Sigmoid colon (tissue), 4 donors: ENCODE results near the gene ARMC10.

Source experiments
- POLR2AphosphoS5 ChIP-seq, 4 donors: sonication (generic); formaldehyde crosslinking; IDR thresholded peaks; one replicate each; pipeline ENCODE4 v1.6.1; 2017; ENCODE audit warnings: antibody characterized with exemption in 4 of 4
- TF ChIP-seq, protein P1 (sequence below), 4 experiments: fragments of 450-650 bp in 3 of 4; fragments of 200-600 bp in 1 of 4; IDR thresholded peaks; one replicate each; pipeline ENCODE4 v1.5.1; 2016 to 2019; ENCODE audit warnings: antibody characterized with exemption in 4 of 4, mild to moderate bottlenecking in 3 of 4, moderate library complexity in 2 of 4

DNA sequence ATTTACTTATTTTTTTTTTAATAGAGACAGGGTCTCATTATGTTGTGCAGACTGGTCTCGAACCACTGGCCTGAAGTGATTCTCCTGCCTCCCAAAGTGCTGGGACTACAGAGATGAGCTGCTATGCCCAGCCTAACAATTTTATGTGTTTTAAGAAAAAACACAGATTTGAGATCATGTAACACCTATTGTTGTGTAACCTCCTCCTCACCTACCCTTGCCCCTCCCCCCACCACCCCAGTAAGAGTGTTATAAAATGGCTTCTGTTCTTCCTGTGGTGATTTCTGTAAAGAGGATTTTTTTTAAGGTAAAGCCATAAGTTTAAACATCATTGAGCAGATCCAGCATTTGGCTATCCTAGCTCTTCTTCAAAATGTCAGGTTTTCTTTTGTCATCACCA, 7.6 kb downstream of the ARMC10 start:
- TF ChIP-seq, protein P1, sequence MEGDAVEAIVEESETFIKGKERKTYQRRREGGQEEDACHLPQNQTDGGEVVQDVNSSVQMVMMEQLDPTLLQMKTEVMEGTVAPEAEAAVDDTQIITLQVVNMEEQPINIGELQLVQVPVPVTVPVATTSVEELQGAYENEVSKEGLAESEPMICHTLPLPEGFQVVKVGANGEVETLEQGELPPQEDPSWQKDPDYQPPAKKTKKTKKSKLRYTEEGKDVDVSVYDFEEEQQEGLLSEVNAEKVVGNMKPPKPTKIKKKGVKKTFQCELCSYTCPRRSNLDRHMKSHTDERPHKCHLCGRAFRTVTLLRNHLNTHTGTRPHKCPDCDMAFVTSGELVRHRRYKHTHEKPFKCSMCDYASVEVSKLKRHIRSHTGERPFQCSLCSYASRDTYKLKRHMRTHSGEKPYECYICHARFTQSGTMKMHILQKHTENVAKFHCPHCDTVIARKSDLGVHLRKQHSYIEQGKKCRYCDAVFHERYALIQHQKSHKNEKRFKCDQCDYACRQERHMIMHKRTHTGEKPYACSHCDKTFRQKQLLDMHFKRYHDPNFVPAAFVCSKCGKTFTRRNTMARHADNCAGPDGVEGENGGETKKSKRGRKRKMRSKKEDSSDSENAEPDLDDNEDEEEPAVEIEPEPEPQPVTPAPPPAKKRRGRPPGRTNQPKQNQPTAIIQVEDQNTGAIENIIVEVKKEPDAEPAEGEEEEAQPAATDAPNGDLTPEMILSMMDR (IDR thresholded peaks at IDR 0.05): no peak
- no peak for TF ChIP-seq POLR2AphosphoS5 (IDR thresholded peaks at IDR 0.05)
